HG03520 (cell line): ENCODE results near the gene OR2S2.
"Not testable (repeated sequence)": the region's sequence is repeated elsewhere in the genome, so short reads cannot be mapped to it uniquely, and the experiment has no call there.

Source experiments
- ATAC-seq: cut with Tn5 transposase; IDR thresholded peaks from one replicate; pipeline ENCODE4 v1.9.1; 2021; ENCODE audit warnings: mild to moderate bottlenecking, moderate library complexity; ENCODE audit not compliant: unreplicated experiment

OR2S2 gene

DNA sequence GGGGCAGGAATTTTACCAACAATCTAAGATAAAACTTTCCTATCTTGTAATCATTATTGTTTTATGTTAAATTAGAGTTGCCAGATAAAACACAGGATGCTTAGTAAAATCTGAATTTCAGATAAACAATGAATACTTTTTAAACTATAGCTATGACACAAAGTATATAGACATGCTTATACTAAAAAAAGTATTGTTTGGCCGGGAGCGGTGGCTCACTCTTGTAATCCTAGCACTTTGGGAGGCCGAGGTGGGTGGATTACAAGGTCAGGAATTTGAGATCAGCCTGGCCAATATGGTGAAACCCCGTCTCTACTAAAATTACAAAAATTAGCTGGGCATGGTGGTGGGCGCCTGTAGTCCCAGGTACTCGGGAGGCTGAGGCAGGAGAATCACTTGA is 23.9 kb downstream of the OR2S2 start:
- ATAC-seq, result not testable (repeated sequence)

DNA sequence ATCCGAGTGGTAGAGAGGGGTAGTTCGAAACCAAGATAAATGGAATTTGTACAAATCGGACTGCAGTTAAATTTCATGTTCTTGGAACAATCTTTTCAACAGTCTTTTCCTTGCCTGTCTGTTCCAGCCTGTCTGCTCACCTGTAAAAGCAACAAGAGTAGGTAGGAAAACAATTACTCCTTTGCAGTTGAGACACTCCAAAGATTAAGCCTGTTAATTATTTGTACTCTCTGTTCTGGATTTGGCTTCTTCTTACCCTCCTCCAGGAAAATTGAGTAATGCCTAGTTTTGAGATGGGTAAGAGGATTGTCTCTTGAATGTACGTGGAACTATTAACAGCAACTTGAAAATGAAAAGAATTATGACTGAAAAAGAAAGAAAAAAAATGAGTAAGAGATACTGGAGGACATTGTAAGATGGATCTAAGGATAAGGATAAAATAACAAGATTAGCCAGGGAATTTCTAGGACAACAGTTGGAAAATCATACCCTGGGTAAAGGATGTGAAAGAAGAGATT is 24.3 kb downstream of the OR2S2 start:
- no peak for ATAC-seq

- ATAC-seq, result no peak
Measured at GRCh38 chr9:35932735-35933134, 25.2 kb downstream of the OR2S2 start.

DNA sequence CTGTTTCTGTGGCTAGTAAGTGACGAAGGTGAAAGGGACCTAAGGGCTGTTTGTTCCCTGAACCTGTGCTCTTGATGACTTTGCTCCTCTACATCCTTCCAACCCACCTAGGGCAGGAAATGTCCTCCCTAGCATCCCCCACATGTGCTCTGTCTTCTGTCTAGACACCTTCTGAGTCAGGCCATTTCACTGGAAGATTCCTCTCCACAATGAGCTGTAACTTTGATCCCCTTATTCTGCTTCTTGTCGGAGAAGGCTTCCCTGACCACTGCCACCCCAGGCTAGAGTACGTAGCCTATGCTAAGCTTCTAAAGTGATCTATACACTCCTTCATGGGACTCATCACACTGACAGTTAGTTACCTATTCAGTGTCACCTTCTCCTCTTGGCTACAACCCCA is 27.0 kb downstream of the OR2S2 start:
- no peak for ATAC-seq

DNA sequence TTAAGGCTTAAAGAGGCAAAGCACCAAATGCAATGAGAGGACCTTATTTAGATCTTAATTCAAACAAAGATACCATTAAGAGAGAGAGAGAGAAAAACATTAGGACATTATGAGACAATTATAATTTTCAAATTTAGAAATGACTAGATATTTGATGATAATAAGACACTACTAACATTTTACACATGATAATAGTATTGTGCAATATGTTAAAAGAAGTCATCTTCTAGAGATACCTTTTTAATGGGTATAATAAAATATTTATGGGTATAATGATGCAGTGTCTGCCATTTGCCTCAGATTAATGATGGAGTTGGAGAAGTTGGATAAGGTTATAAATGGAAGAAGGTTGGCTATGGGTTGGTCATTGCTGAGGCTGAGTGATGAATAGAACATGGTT is 27.4 kb downstream of the OR2S2 start:
- ATAC-seq, result no peak

DNA sequence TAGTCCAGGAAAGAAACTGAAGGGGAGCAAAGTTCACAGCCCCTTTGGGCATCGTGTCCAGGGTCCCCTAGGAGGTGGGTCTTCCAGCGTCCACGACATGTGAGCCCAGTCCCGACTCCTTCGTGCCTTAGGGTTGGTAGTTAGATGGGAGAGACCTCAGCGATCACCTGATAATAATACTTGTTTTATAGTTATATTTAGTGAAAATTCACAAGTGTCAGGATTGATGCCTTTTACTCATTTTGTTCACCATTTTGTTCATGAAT is 28.6 kb downstream of the OR2S2 start:
- no peak for ATAC-seq

- ATAC-seq, result no peak
Measured at GRCh38 chr9:35928591-35929452, 29.1 kb downstream of the OR2S2 start.

GRCh38 chr9:35923927-35924763 is 33.8 kb downstream of the OR2S2 start:
- ATAC-seq, result no peak

DNA sequence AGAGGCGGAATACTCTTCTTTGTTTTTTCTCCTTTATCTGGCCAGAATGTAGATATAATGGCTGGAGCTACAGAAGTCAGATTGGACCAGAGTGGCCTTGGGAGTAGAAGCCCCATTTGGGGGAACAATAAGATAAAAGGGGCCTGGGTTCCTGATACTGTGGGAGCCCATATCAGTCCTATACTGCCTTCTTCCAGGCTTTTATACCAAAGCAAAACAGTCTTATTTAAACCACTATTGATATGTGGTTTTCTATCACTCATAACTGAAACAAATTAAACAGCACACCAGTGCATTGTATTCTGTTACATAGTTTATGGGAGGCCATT is 34.4 kb downstream of the OR2S2 start:
- ATAC-seq, result no peak

DNA sequence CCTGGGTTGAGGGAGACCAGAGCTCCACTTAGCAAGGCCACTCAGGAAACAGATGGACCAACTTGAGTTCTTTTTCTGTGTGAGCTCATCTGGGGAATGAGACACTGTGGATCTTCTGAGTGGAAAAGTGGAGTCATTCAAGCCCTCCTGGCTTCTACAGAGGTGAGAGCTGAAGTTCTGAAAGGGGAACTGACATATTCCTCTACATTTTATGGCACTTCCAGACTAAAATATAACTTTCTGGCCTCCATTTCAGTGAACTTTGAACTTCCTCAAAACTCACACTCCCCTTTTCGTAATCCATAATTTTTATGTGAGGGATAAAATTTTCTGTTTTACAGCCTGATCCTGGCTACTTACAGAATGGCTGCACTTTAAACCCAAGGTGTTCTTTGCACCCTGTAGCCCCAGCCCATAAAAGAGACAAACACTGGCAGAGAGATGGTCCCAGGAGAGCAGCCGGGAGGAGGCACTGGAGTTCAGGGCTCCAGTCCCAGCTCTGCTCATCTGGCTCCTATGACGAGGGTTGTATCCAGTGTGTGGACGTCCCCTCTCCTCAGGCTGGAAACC is 37.8 kb downstream of the OR2S2 start:
- ATAC-seq, result no peak

GRCh38 chr9:35919212-35920008 is 38.5 kb downstream of the OR2S2 start:
- ATAC-seq, result no peak

- ATAC-seq, result no peak
Measured at GRCh38 chr9:35918780-35919179, 39.2 kb downstream of the OR2S2 start.

GRCh38 chr9:35917261-35917660 is 40.7 kb downstream of the OR2S2 start:
- ATAC-seq, result no peak

- no peak for ATAC-seq
Measured at GRCh38 chr9:35915681-35916294, 42.2 kb downstream of the OR2S2 start.

- ATAC-seq, result no peak
Measured at GRCh38 chr9:35914301-35914807, 43.6 kb downstream of the OR2S2 start.

DNA sequence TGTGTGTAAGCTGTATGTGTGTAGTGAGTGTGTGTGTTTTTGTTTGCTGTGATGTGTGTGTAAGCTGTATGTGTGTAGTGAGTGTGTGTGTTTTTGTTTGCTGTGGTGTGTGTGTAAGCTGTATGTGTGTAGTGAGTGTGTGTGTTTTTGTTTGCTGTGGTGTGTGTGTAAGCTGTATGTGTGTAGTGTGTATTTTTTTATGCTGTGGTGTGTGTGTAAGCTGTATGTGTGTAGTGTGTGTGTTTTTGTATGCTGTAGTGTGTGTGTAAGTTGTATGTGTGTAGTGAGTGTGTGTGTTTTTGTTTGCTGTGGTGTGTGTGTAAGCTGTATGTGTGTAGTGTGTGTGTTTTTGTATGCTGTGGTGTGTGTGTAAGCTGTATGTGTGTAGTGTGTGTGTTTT is 44.5 kb downstream of the OR2S2 start:
- ATAC-seq, result not testable (repeated sequence)

DNA sequence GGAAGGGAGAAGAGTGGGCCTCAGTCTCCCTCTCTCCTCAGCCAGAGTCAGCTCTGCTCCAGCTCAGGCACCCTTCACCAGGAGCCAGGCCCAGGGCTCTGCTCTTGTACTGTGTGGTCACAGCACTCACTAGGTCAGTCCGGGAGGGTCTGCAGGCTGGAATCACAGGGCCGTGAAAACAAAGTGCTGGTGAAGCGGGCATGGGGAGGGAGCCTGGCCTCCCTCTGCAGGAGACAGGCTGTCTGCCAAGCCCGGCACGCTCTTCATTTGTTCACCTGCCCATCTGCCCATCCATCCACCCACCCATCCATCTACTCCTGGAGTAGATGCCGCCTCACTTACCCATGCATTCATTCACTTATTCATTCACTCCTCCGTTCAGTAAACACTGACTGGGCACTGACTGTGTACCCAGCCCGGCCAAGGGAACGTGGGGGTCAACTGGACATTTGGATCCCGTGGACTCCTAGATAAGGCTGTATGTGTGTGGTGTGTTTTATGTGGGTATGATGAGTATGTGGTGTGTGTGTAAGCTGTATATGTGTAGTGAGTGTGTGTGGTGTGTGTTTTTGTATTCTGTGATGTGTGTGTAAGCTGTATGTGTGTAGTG is 45.1 kb downstream of the OR2S2 start:
- no peak for ATAC-seq

GRCh38 chr9:35911690-35912089 is 46.3 kb downstream of the OR2S2 start:
- ATAC-seq, result no peak

DNA sequence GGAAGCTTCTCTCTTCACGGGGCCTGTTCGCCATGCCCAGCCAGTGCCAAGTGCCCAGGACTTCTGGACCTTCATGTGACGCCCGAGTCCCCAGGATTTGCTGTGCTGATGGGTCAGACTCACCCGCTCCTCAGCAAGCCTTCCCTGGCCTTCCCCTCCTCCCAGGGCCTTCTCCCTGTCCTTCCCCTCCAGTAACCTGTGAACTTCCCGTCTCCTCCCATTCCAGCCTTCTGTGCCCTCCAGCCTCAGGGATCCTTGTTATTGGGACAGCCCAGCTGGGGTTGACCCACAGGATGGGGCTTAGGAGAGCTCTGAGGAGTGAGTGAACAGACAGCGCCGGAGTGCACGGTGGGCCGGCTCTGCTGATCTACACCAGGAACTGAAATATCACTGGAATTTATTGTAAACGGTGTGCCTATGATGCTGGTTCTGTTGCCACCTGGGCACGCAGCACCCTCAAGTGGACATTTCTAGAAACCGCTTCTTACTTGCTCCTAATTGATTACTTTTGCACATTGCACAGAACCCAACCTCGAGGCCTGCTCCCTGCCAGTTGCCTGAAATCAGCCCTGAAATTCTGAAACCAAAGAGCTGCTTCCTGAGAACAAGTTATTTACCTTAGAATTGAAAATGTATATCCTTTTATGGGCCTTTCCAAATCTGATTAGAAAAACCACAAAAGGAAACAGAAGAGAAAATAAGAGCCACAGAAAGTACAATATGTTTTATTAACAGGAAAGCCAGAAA is 47.2 kb downstream of the OR2S2 start:
- no peak for ATAC-seq
